ENCODE results near the gene ANO2.

DNA sequence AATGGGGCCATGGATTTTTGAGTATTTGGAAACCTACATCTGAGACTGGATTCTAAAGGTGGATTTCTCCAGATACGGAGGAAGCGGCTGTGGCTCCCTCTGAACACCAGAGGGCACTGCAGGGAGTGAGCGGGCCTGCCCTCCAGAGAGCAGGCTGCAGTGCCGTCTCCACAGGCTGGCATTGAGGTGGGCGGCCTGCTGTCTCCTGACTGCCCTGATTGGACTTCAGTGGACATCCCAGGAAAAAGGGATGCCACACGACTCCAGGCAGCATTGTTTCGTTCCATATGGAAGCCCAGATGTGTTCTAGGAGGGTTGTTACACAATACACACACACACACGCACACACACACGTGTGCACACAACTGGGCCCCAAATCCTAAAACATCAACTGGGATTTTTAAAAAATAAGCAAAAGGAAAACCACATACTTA, 20.9 kb upstream of the ANO2 start:
- TF ChIP-seq CTCF (IDR thresholded peaks at IDR 0.05; ENCODE audit: low read depth, low read length, missing input control) = peak; percentile 77
- TF ChIP-seq, protein P1, sequence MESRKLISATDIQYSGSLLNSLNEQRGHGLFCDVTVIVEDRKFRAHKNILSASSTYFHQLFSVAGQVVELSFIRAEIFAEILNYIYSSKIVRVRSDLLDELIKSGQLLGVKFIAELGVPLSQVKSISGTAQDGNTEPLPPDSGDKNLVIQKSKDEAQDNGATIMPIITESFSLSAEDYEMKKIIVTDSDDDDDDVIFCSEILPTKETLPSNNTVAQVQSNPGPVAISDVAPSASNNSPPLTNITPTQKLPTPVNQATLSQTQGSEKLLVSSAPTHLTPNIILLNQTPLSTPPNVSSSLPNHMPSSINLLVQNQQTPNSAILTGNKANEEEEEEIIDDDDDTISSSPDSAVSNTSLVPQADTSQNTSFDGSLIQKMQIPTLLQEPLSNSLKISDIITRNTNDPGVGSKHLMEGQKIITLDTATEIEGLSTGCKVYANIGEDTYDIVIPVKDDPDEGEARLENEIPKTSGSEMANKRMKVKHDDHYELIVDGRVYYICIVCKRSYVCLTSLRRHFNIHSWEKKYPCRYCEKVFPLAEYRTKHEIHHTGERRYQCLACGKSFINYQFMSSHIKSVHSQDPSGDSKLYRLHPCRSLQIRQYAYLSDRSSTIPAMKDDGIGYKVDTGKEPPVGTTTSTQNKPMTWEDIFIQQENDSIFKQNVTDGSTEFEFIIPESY (IDR thresholded peaks at IDR 0.05) = no peak
- no peak for TF ChIP-seq SP1 (IDR thresholded peaks at IDR 0.05)
- TF ChIP-seq, protein P2, sequence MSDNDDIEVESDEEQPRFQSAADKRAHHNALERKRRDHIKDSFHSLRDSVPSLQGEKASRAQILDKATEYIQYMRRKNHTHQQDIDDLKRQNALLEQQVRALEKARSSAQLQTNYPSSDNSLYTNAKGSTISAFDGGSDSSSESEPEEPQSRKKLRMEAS (IDR thresholded peaks at IDR 0.05) = no peak
- TF ChIP-seq ATF3 (IDR thresholded peaks at IDR 0.05) = no peak
- TF ChIP-seq RXRA (IDR thresholded peaks at IDR 0.05) = no peak
- no peak for TF ChIP-seq JUND (IDR thresholded peaks at IDR 0.05)

All from liver (tissue), 3 donors.